Loucy (cell line): Measurements from ENCODE around the gene MYL5.

Source experiments
- H2AFZ ChIP-seq: fragments of 200-600 bp; sonication (generic); 2 replicates; pipeline ENCODE4 v1.6.0; 2016; ENCODE audit warnings: antibody characterized with exemption, mild to moderate bottlenecking, low read length, moderate library complexity
- H3F3A ChIP-seq: fragments of 200-600 bp; 2 replicates; pipeline ENCODE4 v1.6.0; 2016; ENCODE audit warnings: antibody characterized with exemption, low read depth, mild to moderate bottlenecking
- H3K27me3 ChIP-seq: fragments of 200-600 bp; sonication (generic); 2 replicates; pipeline ENCODE4 v1.6.1; 2014; ENCODE audit warnings: low read length, mild to moderate bottlenecking; ENCODE audit not compliant: insufficient read depth, poor library complexity, severe bottlenecking
- H3K36me3 ChIP-seq: fragments of 200-600 bp; sonication (generic); 2 replicates; pipeline ENCODE4 v1.6.1; 2016; ENCODE audit warnings: low read length; ENCODE audit not compliant: insufficient read depth
- H3K4me1 ChIP-seq: fragments of 200-600 bp; sonication (generic); 2 replicates; pipeline ENCODE4 v1.5.1; 2014; ENCODE audit warnings: low read length, mild to moderate bottlenecking; ENCODE audit not compliant: insufficient read depth, poor library complexity, severe bottlenecking
- H3K4me2 ChIP-seq: fragments of 200-600 bp; sonication (generic); 2 replicates; pipeline ENCODE4 v1.6.0; 2014; ENCODE audit warnings: antibody characterized with exemption, low read length, low read depth, mild to moderate bottlenecking; ENCODE audit not compliant: poor library complexity, severe bottlenecking
- H3K4me3 ChIP-seq: fragments of 200-600 bp; sonication (generic); 2 replicates; pipeline ENCODE4 v1.5.1; 2014; ENCODE audit warnings: low read length, mild to moderate bottlenecking, mixed read lengths; ENCODE audit not compliant: poor library complexity, severe bottlenecking
- H3K79me2 ChIP-seq: fragments of 200-600 bp; sonication (generic); 2 replicates; pipeline ENCODE4 v1.6.1; 2014; ENCODE audit warnings: low read length; ENCODE audit not compliant: insufficient read depth
- H3K9ac ChIP-seq: fragments of 200-600 bp; sonication (generic); 2 replicates; pipeline ENCODE4 v1.6.0; 2014; ENCODE audit warnings: mild to moderate bottlenecking, low read depth, low read length, moderate library complexity; ENCODE audit not compliant: poor library complexity, severe bottlenecking
- H3K9me2 ChIP-seq: fragments of 200-600 bp; sonication (generic); replicated peaks from 2 replicates; pipeline ENCODE4 v1.6.1; 2016; ENCODE audit warnings: low read depth, low read length, mixed read lengths
- H3K9me3 ChIP-seq: fragments of 200-600 bp; sonication (generic); 2 replicates; pipeline ENCODE4 v1.6.1; 2014; ENCODE audit warnings: mild to moderate bottlenecking, antibody characterized with exemption, low read length, low read depth; ENCODE audit not compliant: insufficient read depth
- H4K20me1 ChIP-seq: fragments of 200-600 bp; sonication (generic); 2 replicates; pipeline ENCODE4 v1.6.0; 2014; ENCODE audit warnings: antibody characterized with exemption, low read length, mild to moderate bottlenecking; ENCODE audit not compliant: insufficient read depth, poor library complexity, severe bottlenecking
- CTCF ChIP-seq: fragments of 200-600 bp; sonication (generic); conservative IDR thresholded peaks from 2 replicates; pipeline ENCODE4 v1.5.1; 2014; ENCODE audit warnings: mild to moderate bottlenecking, antibody characterized with exemption, low read length
- EZH2phosphoT487 ChIP-seq: fragments of 200-600 bp; IDR thresholded peaks from 2 replicates; pipeline ENCODE4 v1.6.1; 2018; ENCODE audit warnings: antibody characterized with exemption, mild to moderate bottlenecking, moderate library complexity, borderline replicate concordance

The MYL5 gene

GRCh38 chr4:630656-631055 is 43.7 kb upstream of the MYL5 start:
- Histone ChIP-seq H3K9ac (no peak overlapping the region), H3K9me2 (no peaks in the 10 kb centered on the region), H4K20me1 (no peaks in the 10 kb centered on the region), H3K4me3 (no peak overlapping the region), H3K9me3 (peaks cover 42% of the 10 kb centered on the region; the same call in 1 of the 2 replicates), H3K4me2 (no peak overlapping the region), H3K79me2 (no peaks in the 10 kb centered on the region), H2AFZ (no peak overlapping the region), H3K4me1 (no peaks in the 10 kb centered on the region), H3K36me3 (no peaks in the 10 kb centered on the region), H3K27me3 (no peaks in the 10 kb centered on the region), H3F3A (no peaks in the 10 kb centered on the region)
- no peak for TF ChIP-seq CTCF
- no peak for TF ChIP-seq EZH2phosphoT487

GRCh38 chr4:632196-632790 is 42.0 kb upstream of the MYL5 start:
- Histone ChIP-seq H3K4me1 (no peaks in the 10 kb centered on the region), H3K4me3 (no peak overlapping the region), H3K36me3 (no peaks in the 10 kb centered on the region), H2AFZ (no peak overlapping the region), H3K9me2 (no peaks in the 10 kb centered on the region), H4K20me1 (no peaks in the 10 kb centered on the region), H3K9ac (no peak overlapping the region), H3K27me3 (no peaks in the 10 kb centered on the region), H3K79me2 (no peaks in the 10 kb centered on the region), H3F3A (no peaks in the 10 kb centered on the region), H3K4me2 (no peak overlapping the region), H3K9me3 (peaks cover 50% of the 10 kb centered on the region; the same call in 1 of the 2 replicates)
- TF ChIP-seq EZH2phosphoT487 (no peak), CTCF (no peak)

GRCh38 chr4:632926-633325 is 41.4 kb upstream of the MYL5 start:
- peaks cover 46% of the 10 kb centered on the region; the same call in 1 of the 2 replicates for H3K9me3 ChIP-seq
- H3K79me2 ChIP-seq: no peaks in the 10 kb centered on the region
- no peaks in the 10 kb centered on the region for H3F3A ChIP-seq
- no peaks in the 10 kb centered on the region for H3K9me2 ChIP-seq
- no peak overlapping the region for H3K4me3 ChIP-seq
- H3K27me3 ChIP-seq: no peaks in the 10 kb centered on the region
- H3K9ac ChIP-seq: no peak overlapping the region
- no peaks in the 10 kb centered on the region for H3K4me1 ChIP-seq
- H3K36me3 ChIP-seq: no peaks in the 10 kb centered on the region
- TF ChIP-seq EZH2phosphoT487 (no peak), CTCF (no peak)
- no peak overlapping the region for H2AFZ ChIP-seq
- no peaks in the 10 kb centered on the region for H4K20me1 ChIP-seq
- H3K4me2 ChIP-seq: no peak overlapping the region
